A673 (cell line): ENCODE measurements around the gene YAF2. TPM values are rescaled to one million over a fixed set of nuclear protein-coding genes. Genes with fewer than 3 reads are reported as not detected.

Experiments used
- BruUV-seq: library from RNA; stranded (reverse); fragments of 400-500 nt; replicated peaks from 2 replicates; lab custom pipeline; 2021; lab: Mats Ljungman, UMichigan
- CTCF ChIA-PET: fragments of 300-600 bp; sonication (Branson Sonifier 250); formaldehyde crosslinking; loops from one replicate; lab custom pipeline; 2022; ENCODE audit warnings: antibody characterized with exemption; lab: Charles Lee
- POLR2A ChIA-PET: fragments of 300-600 bp; sonication (Branson Sonifier 250); formaldehyde crosslinking; loops from one replicate; lab custom pipeline; 2022; ENCODE audit warnings: antibody characterized with exemption; ENCODE audit not compliant: low non-redundant PET; lab: Charles Lee
- DNase-seq: peaks from one replicate; pipeline ENCODE4 v3.0.0-alpha.2; 2015; ENCODE audit warnings: low spot score
- H3K27ac ChIP-seq: fragments of 200-600 bp; sonication (generic); 2 replicates; pipeline ENCODE4 v1.5.1; 2016; ENCODE audit warnings: mixed run types, low read depth, mild to moderate bottlenecking, mixed read lengths, antibody characterized with exemption, low read length; ENCODE audit not compliant: poor library complexity, severe bottlenecking
- H3K27me3 ChIP-seq: fragments of 200-600 bp; sonication (generic); replicated peaks from 2 replicates; pipeline ENCODE4 v1.6.1; 2017; ENCODE audit warnings: mixed run types, low read depth, mild to moderate bottlenecking, mixed read lengths, antibody characterized with exemption, low read length; ENCODE audit not compliant: insufficient read depth, poor library complexity
- H3K36me3 ChIP-seq: fragments of 200-600 bp; sonication (generic); 2 replicates; pipeline ENCODE4 v1.6.1; 2016; ENCODE audit warnings: mixed run types, mild to moderate bottlenecking, mixed read lengths, antibody characterized with exemption, low read length; ENCODE audit not compliant: insufficient read depth, poor library complexity, severe bottlenecking
- H3K4me1 ChIP-seq: fragments of 200-600 bp; sonication (generic); 2 replicates; pipeline ENCODE4 v1.6.1; 2017; ENCODE audit warnings: mixed run types, mild to moderate bottlenecking, mixed read lengths, antibody characterized with exemption, low read length; ENCODE audit not compliant: insufficient read depth, poor library complexity, severe bottlenecking
- H3K4me3 ChIP-seq: fragments of 200-600 bp; sonication (generic); 2 replicates; pipeline ENCODE4 v1.5.1; 2016; ENCODE audit warnings: low read depth, mixed run types, mild to moderate bottlenecking, mixed read lengths, low read length; ENCODE audit not compliant: poor library complexity, severe bottlenecking
- H3K9me3 ChIP-seq: fragments of 200-600 bp; sonication (generic); 2 replicates; pipeline ENCODE4 v1.6.1; 2016; ENCODE audit warnings: mixed run types, low read depth, mild to moderate bottlenecking, mixed read lengths, antibody characterized with exemption, low read length; ENCODE audit not compliant: poor library complexity, severe bottlenecking
- EZH2 ChIP-seq: fragments of 200-600 bp; sonication (generic); IDR thresholded peaks from 2 replicates; pipeline ENCODE4 v1.6.1; 2017; ENCODE audit warnings: borderline replicate concordance, low read depth, mild to moderate bottlenecking, mixed read lengths, antibody characterized with exemption, low read length; ENCODE audit not compliant: poor library complexity, severe bottlenecking
- intact Hi-C: fragments of 100-400 bp; cut with micrococcal nuclease; formaldehyde crosslinking; loops from one replicate; pipeline ENCODE4 v1.10.0; 2022; ENCODE audit not compliant: unreplicated experiment
- total RNA-seq: library from RNA; stranded (reverse); gene quantifications from 2 replicates; pipeline ENCODE4 v1.2.3, GENCODE V29; 2021
- TF ChIP-seq, protein P1 (sequence below): fragments of 300-800, 200-600 bp; sonication (generic); conservative IDR thresholded peaks from 2 replicates; pipeline ENCODE4 v1.5.1; 2017; ENCODE audit warnings: low read depth, mild to moderate bottlenecking, antibody characterized with exemption, low read length, moderate library complexity, mixed read lengths

The YAF2 gene
- total RNA-seq, 1 experiment from 2014 or later: 32.9 TPM

GRCh38 chr12:42145197-42145549, 92.9 kb downstream of the YAF2 start:
- H3K27me3 ChIP-seq: no peaks in the 10 kb centered on the region
- CTCF ChIA-PET: no interaction called here
- intact Hi-C loops: no loop called here
- BruUV-seq: no TSS peak
- DNase-seq: no peak
- no peaks in the 10 kb centered on the region for H3K36me3 ChIP-seq
- peak overlapping the region; percentile 83 for H3K4me3 ChIP-seq
- no peak for TF ChIP-seq EZH2
- TF ChIP-seq, protein P1, sequence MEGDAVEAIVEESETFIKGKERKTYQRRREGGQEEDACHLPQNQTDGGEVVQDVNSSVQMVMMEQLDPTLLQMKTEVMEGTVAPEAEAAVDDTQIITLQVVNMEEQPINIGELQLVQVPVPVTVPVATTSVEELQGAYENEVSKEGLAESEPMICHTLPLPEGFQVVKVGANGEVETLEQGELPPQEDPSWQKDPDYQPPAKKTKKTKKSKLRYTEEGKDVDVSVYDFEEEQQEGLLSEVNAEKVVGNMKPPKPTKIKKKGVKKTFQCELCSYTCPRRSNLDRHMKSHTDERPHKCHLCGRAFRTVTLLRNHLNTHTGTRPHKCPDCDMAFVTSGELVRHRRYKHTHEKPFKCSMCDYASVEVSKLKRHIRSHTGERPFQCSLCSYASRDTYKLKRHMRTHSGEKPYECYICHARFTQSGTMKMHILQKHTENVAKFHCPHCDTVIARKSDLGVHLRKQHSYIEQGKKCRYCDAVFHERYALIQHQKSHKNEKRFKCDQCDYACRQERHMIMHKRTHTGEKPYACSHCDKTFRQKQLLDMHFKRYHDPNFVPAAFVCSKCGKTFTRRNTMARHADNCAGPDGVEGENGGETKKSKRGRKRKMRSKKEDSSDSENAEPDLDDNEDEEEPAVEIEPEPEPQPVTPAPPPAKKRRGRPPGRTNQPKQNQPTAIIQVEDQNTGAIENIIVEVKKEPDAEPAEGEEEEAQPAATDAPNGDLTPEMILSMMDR: no peak
- POLR2A ChIA-PET: interaction anchor here (0.6 kb wide), 1 partner anchor 93 kb away, joined by 7 read pairs; the partner anchor contains the start of gene YAF2
- peak overlapping the region; percentile 71 for H3K27ac ChIP-seq
- no peaks in the 10 kb centered on the region for H3K9me3 ChIP-seq
- peaks cover 21% of the 10 kb centered on the region for H3K4me1 ChIP-seq

DNA sequence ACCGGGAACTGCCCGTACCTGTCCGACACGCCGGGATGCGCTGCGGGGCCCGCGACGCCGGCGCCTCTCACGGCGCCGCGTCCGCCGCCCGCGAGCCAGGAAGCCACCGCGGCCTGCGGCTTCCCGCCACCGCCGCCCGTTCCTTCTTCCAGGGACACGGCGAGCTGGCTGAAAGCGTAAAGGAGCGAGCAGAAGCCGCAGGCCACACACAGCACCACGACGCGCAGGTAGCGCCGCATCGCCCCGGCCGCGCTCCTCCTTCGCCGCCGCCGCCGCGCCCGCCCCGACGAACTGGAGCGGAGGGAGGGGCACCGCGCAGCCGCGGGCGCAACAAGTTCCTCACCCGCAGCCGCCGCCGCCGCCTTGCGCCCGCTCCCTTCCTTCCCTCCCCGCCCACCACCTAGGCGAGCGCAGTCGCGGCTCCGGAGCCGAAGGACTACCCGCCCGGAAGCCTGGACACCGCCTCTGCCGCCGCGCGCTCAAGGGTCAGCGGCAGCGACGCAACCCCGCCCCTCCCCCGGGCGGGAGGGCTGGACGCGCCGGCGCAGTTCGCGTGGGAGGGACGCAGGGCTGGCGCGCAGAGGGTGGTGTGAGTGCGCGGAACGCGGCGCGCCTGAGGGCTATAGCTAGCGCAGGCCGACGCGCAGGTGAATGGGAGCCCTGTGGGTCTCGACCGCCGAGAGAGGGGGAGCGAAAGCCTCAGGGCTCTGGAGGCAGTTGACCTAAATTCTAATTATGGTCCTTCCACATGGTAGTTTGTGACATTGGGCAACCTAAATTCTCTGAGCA, 93.4 kb downstream of the YAF2 start, which contains the start of gene GXYLT1:
Gene GXYLT1 (minus strand): TSS at position 467 of the 789 bp plus-strand sequence. CDS start 228 bp downstream, at position 239.
- intact Hi-C loops: loop anchor here (5.0 kb wide), 1 partner anchor 183 kb away; the partner anchor contains the start of genes PPHLN1 and ZCRB1
- H3K4me3 ChIP-seq: peak within 1 kb of the TSS; percentile 83
- no peaks in the 10 kb centered on the region for H3K27me3 ChIP-seq
- POLR2A ChIA-PET: interaction anchor here (0.6 kb wide), 1 partner anchor 93 kb away, joined by 7 read pairs; the partner anchor contains the start of gene YAF2
- peaks cover 21% of the 10 kb centered on the region for H3K4me1 ChIP-seq
- H3K9me3 ChIP-seq: no peaks in the 10 kb centered on the region
- BruUV-seq: no TSS peak
- TF ChIP-seq, protein P1: no peak
- TF ChIP-seq EZH2: no peak
- H3K36me3 ChIP-seq: no peaks in the 10 kb centered on the region
- DNase-seq: peak; percentile 93
- CTCF ChIA-PET: no interaction called here
- peak within 1 kb of the TSS; percentile 71 for H3K27ac ChIP-seq

DNA sequence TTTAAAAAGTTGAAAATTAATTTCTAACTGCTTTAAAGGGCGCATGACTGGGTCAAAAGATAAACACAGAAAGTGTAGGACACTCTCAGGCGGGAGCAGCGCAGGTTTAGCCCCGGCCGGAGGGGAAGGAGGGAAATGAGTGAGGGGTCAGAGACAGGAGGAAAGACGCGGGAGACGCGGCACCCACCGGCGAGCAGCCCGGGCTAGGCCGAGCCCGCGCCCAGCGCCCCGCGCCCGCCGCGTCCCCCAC, 94.0 kb downstream of the YAF2 start:
- peak; percentile 35 for DNase-seq
- intact Hi-C loops: loop anchor here (5.0 kb wide), 1 partner anchor 183 kb away; the partner anchor contains the start of genes PPHLN1 and ZCRB1
- Histone ChIP-seq H3K27ac (peak overlapping the region; percentile 71), H3K36me3 (no peaks in the 10 kb centered on the region), H3K4me1 (peaks cover 21% of the 10 kb centered on the region), H3K4me3 (peak overlapping the region; percentile 83), H3K9me3 (no peaks in the 10 kb centered on the region), H3K27me3 (no peaks in the 10 kb centered on the region)
- no TSS peak for BruUV-seq
- no peak for TF ChIP-seq EZH2
- TF ChIP-seq, protein P1: no peak
- POLR2A ChIA-PET: no interaction called here
- CTCF ChIA-PET: no interaction called here
